GM19240 (cell line): ENCODE measurements around the gene LRRC37A3.
A peak's percentile ranks its signal among the peaks of the same experiment; 100 is the strongest.
"Not testable (repeated sequence)": the region's sequence is repeated elsewhere in the genome, so short reads cannot be mapped to it uniquely, and the experiment has no call there.

ENCODE experiments used
- DNase-seq: peaks from one replicate; pipeline ENCODE4 v3.0.0; 2011; ENCODE audit warnings: low spot score; ENCODE audit not compliant: insufficient read length

The LRRC37A3 gene

DNA sequence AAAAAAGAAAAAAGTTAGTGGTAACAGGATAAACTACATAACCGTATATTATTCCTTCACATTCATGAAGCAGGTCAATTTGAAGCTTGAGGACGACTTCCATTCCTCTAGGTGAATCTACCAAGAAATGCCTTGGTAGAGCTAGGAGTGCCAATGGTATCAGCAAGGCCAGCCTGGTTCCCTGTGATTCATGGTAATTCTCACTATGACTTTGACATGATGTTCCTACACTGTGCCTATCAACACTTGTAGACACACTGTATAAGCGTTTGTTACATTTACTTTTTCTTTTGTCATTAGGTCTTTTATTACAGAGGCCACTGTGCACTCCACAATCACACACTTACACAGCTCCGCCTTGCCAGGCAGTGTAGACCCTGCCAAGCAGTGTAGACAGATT lies 7.2 kb upstream of the LRRC37A3 start:
- DNase-seq = not testable (repeated sequence)

GRCh38 chr17:64925244-64925643 lies 6.0 kb upstream of the LRRC37A3 start:
- not testable (repeated sequence) for DNase-seq

- not testable (repeated sequence) for DNase-seq
Measured at GRCh38 chr17:64923051-64923568, 3.8 kb upstream of the LRRC37A3 start.

- DNase-seq = no peak
Measured at GRCh38 chr17:64920419-64921172, 1.3 kb upstream of the LRRC37A3 start.

GRCh38 chr17:64920026-64920418 lies 744 bp upstream of the LRRC37A3 start:
- no peak for DNase-seq

GRCh38 chr17:64918842-64919288 lies 413 bp downstream of the LRRC37A3 start:
- not testable (repeated sequence) for DNase-seq

DNA sequence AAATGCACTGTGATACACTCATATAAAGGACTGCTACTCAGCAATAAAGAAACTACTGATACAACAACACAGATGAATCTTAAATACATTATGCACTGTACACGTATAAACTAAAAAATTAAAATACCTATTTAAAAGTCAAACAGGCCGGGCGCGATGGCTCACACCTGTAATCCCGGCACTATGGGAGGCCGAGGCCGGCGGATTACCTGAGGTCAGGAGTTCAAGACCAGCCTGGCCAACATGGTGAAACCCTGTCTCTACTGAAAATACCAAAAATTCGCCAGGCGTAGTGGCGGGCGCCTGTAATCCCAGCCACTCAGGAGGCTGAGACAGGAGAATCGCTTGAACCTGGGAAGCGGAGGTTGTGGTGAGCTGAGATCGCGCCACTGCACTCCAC lies 1.7 kb downstream of the LRRC37A3 start:
- DNase-seq = not testable (repeated sequence)

DNA sequence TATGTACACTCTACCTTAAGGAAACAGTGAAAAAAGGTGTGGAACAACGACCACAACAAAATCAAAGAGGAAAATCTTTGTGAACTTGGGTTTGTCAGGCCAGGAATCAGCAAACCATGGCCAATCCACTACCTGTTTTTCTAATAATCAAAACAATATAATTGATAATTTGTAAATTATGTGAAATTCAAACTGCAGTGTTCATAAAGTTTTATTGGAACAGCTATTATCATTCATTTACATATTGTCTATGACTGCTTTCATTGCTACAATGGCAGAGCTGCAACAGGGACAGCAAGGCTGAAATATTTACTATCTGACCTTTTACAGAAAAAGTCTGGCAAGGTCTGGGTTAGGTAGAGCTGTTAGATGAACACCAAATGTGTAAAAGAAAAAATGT lies 4.0 kb downstream of the LRRC37A3 start:
- not testable (repeated sequence) for DNase-seq

DNA sequence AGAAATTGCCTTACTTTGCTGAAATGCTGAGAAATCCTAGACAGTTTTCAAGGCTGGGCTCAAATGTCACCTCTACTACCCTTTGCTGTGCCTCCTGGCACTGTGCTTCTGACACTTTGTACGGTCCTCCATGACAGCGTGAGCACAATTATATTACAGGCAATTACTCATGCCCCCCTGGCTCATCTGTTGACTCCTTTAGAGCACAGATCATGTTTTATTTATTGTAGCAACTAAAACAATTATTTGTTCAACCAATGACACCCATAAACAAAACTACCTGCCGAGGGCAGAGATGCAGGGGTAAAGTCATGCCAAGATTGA lies 9.1 kb downstream of the LRRC37A3 start:
- not testable (repeated sequence) for DNase-seq

DNA sequence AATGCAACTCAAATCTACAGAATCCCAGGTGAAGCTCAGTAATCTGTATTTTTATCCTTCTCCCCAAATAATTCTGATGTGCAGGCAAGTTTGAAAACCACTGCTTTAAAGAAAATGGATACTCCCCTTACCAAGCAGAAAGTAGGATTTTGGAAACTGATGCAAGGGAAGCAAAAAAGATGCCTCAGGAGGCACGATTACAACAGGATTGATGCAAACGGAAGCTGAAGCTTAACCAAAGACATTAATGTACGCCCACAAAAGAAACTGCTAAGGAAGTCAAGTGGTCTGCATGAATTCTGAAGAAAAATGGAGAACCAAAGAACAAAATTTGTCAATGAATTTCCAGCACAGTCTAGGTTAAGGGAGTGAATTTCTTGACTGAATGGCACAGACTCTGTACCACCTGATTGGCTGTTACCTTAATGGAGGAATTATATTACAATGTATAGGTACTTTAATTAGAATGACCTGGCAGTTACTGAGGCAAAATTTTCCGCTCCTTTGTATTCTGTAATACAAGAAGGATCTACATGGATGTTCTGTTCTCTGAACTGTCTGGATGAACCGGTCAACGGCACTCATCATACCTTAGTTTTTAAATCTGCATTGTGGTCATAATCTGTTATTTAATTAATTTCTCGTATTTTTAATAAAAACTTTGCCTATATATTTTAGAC lies 9.6 kb downstream of the LRRC37A3 start:
- not testable (repeated sequence) for DNase-seq

- DNase-seq = not testable (repeated sequence)
Measured at GRCh38 chr17:64904069-64904468, 15.2 kb downstream of the LRRC37A3 start.

DNA sequence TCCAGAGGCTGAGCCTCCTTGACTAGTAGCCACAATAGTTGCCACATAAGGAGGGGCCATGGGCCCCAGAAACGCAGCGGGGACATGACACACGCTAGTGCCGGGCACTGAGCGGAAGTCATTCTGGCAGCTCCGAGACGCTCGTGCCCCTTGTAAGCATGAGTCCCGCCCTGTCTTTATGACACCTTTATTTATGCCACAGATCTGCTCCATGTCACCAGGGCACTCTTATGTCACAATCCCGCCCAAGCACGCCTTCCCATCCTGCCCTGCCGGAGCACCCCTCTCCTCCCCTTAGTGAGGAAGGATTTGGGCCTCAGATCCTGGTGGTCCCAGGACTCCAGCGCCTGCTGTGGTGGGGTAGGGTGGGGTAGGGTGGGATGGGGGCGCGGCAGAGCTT lies 22.1 kb downstream of the LRRC37A3 start:
- not testable (repeated sequence) for DNase-seq

DNA sequence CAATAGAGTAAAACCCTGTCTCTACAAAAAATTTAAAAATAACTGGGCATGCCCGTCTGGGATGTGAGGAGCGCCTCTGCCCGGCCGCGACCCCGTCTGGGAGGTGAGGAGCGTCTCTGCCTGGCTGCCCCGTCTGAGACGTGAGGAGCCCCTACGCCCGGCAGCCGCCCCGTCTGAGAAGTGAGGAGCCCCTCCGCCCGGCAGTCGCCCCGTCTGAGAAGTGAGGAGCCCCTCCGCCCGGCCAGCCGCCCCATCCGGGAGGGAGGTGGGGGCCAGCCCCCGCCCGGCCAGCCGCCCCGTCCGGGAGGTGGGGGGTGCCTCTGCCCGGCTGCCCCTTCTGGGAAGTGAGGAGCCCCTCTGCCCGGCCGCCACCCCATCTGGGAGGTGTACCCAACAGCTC lies 45.1 kb downstream of the LRRC37A3 start:
- not testable (repeated sequence) for DNase-seq

- DNase-seq = peak; percentile 0
Measured at GRCh38 chr17:64847504-64848466, 71.5 kb downstream of the LRRC37A3 start.

- DNase-seq = not testable (repeated sequence)
Measured at GRCh38 chr17:64846892-64847291, 72.4 kb downstream of the LRRC37A3 start.

GRCh38 chr17:64843918-64844317 lies 75.4 kb downstream of the LRRC37A3 start:
- DNase-seq = not testable (repeated sequence)

DNA sequence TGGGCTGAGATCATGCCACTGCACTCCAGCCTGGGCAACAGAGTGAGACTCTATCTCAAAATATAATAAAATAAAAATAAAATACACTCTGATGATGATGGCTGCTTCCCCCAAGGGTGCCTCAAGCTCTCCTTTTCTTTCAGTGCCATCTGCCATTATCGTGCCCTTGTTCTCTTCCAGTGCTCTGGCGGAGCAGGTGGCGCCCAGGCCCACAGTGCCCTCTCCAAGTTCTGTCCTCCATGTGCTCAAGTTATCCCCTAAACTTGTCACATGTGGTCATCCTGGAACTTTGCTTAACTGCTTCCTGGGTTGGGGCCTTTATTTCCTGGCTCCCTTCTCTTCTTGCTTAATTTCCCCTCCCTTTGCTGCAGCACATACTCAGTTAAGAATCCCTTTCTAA lies 76.4 kb downstream of the LRRC37A3 start:
- DNase-seq = not testable (repeated sequence)

DNA sequence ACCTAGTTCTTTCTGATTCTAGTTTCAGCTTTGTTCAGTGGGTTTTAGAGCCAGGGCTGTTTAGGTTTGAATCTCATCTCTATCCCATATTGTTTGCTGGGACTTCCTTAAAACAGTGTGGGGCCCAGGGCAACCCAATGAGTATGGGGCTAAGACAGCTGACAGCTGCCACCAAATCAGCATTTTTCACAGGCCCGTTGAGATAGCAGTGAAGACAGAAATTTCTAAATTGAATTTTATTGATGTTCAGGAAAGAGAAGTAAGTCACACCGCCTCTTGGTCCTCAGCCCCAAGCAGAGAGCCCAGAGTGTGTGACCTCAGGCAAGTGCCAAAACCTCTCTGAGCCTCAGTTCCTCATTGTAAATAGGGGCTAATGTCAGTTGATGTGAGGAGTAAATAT lies 78.3 kb downstream of the LRRC37A3 start:
- DNase-seq = not testable (repeated sequence)

DNA sequence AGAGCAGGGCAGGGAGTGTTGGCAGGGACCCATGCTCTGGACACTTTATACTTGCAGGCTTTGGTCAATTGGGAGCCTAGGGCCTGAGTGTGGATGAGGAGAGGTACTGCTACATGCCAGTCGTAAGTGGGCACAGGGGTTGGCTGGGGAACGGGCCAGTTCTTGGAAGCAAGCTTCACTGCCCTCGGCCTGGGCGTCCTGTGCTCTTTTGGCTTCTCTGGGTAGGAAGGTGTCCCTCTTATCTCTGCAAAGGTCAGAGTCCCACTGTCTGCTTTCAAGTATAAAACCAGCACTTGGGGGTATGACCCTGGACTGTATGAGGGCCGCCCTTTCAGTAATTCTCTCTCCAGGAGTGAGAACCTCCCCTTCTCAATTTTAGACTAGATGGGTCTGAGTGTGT lies 80.8 kb downstream of the LRRC37A3 start:
- DNase-seq = not testable (repeated sequence)

- DNase-seq = peak; percentile 45
Measured at GRCh38 chr17:64837018-64837761, 82.1 kb downstream of the LRRC37A3 start.

DNA sequence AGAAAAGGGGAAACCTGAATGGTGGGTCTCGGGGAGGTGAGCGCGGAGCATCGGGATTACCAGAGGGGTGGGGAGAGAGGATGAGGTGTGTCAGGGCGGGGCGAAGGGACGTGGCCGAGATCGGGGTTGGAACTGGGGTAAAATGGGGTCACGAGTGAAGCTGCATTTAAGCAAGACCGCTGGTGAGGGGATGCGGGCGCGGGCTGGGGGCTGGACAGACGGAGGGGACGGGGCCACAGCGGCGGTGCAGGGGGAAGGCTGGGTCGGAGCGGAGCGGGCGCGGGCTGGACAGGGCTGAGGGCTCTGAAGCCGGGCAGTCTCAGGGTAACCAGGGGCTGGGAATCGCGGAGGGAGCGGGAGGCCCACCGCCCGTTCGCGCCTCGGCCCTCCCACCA lies 82.7 kb downstream of the LRRC37A3 start:
- DNase-seq = not testable (repeated sequence)
